ENCODE results near the gene IER5L. TPM values are rescaled to one million over a fixed set of nuclear protein-coding genes. Genes with fewer than 3 reads are reported as not detected.
"Not testable (repeated sequence)": the region's sequence is repeated elsewhere in the genome, so short reads cannot be mapped to it uniquely, and the experiment has no call there.

The IER5L gene
- polyA plus RNA-seq, 1 donor from 2014 or later, result not detected

DNA sequence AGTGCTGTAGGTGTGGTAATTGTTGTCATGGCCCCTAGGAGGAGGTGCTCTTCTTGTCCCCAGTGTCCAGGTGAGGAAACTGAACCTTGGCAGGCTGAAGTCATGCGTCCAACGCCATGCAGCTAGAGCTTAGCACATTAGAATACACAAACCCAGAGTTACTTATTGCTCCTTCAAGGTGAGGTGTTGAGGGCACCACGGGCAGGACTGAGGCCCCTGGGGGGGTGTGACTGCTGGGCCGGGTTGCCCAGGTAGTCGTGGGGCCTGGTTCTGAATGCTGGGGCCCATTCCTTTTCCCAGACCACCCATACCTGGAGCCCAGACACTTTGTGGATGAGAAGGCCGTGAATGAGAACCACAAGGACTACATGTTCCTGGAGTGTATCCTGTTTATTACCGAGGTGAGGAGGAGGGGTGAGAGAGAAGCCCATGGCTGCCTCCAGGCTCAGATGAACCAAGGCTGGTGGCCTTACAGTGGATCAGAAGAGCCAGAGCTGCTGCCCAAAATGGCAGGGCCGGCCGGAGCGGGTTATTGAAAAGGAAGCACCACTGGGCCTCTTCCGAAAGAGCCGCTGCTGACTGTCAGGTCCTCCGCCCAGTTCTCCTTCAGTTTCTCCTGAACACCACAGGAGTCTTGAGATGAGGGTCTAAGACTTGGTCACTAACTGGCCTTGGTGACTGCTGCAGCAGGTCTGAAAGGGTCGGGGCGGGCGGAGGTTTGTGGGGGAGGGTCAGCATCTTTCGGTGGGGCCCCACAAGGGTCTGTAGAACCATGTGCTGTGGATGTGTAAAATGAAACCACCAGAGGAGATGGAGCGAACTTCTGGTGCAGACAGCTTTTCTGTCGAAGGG, 40.5 kb downstream of the IER5L start:
- H3K4me1 Mint-ChIP-seq, result peaks cover 19 to 23% (median 22%) of the 10 kb centered on the region in 3 donors
- H3K9me3 Mint-ChIP-seq, result no peaks in the 10 kb centered on the region
- H3K4me3 Mint-ChIP-seq, result peak overlapping the region in 2 of 4 donors; percentile 45 to 51
- no peaks in the 10 kb centered on the region for H3K36me3 Mint-ChIP-seq
- H3K27ac Mint-ChIP-seq, result peak overlapping the region in 2 of 3 donors; percentile 13 to 38
- no peaks in the 10 kb centered on the region for H3K27me3 Mint-ChIP-seq

DNA sequence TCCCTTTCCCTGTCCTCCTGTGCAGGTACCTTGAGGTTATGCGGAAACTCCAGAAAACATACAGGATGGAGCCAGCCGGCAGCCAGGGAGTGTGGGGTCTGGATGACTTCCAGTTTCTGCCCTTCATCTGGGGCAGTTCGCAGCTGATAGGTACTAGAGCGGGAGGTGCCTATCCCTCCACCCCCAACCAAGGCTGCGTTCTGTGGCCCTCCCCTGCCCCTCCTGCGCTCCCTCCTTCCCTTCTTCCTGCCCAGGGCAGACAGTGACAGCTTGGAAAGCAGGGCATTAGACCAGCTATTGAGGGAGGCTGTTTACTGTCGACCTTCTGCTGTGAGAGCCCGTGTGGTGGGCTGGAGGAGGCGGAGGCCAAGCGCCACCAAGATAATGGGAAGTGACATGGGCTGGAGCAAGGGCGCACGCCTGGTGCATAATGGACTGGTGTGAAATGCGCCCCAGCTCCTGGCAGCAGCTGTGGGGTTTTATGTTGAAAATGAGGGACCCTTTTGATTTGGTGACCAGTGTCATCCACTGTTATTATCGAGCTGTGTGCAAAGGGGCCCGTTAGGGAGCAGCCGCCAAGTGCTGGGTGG, 41.5 kb downstream of the IER5L start:
- no peaks in the 10 kb centered on the region for H3K27me3 Mint-ChIP-seq
- peak overlapping the region in 1 of 3 donors; percentile 53 for H3K27ac Mint-ChIP-seq
- H3K4me3 Mint-ChIP-seq, result no peak overlapping the region
- H3K36me3 Mint-ChIP-seq, result no peaks in the 10 kb centered on the region
- H3K4me1 Mint-ChIP-seq, result peaks cover 15 to 22% (median 21%) of the 10 kb centered on the region in 3 donors
- no peaks in the 10 kb centered on the region for H3K9me3 Mint-ChIP-seq

DNA sequence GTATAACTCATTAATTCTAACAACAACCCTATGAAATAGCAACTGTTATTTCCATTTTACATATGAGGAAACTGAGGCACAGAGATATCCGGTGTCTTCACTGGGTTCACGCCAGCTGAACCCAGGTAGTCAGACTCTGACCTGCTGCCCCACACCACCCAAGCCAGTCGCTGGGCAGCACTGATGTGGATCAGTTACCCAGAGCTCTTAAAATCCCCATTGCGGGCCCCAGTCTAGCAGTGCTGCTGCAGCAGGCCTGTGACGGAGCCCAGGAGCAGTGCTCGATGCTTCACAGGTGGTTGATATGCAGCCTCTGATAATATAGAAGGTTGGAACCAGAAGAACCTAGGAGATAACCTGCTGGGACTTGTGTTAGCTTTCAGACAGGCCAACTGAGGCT, 42.6 kb downstream of the IER5L start:
- no peak overlapping the region for H3K27ac Mint-ChIP-seq
- no peaks in the 10 kb centered on the region for H3K36me3 Mint-ChIP-seq
- no peaks in the 10 kb centered on the region for H3K9me3 Mint-ChIP-seq
- H3K4me3 Mint-ChIP-seq, result no peak overlapping the region
- peaks cover 10 to 14% (median 14%) of the 10 kb centered on the region in 3 donors for H3K4me1 Mint-ChIP-seq
- no peaks in the 10 kb centered on the region for H3K27me3 Mint-ChIP-seq

DNA sequence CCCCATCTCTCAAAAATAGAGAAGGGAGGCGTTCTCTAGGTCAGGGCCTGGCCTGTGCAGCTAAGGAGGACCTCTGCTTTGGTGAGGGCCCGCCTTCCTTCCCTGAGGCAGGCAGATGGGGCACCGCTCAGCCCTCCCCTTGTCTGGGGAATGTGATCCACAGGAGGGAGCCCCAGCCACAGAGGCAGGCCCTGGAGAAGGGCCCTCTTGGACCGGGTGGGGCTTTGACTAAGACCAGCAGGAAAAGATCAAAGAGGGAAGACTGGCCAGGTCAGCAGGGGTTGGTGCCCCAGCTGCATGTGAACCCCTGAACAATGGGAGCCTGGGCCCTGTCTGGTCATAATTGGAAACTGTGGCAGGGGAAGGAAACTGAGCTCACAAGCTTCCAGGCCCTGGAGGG, 45.0 kb downstream of the IER5L start:
- no peaks in the 10 kb centered on the region for H3K27me3 Mint-ChIP-seq
- H3K4me3 Mint-ChIP-seq, result no peak overlapping the region
- H3K27ac Mint-ChIP-seq, result peak overlapping the region in 1 of 3 donors; percentile 11
- no peaks in the 10 kb centered on the region for H3K36me3 Mint-ChIP-seq
- H3K4me1 Mint-ChIP-seq, result peaks cover 0 to 6% (median 4%) of the 10 kb centered on the region in 3 donors
- H3K9me3 Mint-ChIP-seq, result no peaks in the 10 kb centered on the region

DNA sequence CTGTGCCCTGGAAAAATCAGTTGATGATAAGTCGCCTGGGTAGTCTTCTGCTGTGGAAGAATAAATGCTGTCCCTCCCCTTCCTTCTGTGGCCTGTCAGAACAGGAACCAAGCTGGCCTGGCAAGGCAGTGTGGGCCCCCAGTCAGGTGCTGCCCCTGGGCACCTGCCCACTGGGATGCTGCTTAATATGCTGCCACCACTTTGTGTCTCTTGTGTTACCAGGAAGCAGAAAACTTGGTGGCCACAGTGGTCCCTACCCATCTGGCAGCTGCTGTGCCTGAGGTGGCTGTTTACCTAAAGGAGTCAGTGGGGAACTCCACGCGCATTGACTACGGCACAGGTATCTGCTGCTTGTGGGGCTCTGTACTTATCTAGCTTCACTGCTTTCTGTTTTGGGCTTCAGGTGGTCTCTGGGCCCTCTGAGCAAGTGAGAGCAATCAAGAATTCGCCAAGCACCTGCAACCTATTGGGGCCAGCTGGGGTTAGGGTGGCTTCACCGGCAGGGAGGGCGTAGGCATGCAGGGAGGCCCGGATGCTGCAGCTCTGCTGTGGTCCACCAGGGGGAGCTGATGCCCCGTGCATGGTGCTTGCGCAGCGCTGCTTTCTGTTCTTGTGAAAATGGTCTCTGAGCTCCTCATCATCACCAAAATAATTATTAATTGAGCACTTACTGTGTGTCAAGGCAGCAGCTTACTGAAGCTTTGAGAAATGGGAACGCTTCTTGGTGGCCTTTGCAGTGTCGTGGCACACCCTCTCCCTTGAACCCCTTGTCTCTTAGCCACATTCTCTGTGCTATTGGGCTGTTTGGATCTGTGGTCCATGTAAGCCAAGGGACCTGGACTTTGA, 46.5 kb downstream of the IER5L start:
- Mint-ChIP-seq H3K27me3 (no peaks in the 10 kb centered on the region), H3K4me1 (peaks cover 0 to 6% (median 4%) of the 10 kb centered on the region in 3 donors), H3K27ac (peak overlapping the region in 1 of 3 donors; percentile 59), H3K9me3 (no peaks in the 10 kb centered on the region), H3K4me3 (no peak overlapping the region), H3K36me3 (no peaks in the 10 kb centered on the region)

DNA sequence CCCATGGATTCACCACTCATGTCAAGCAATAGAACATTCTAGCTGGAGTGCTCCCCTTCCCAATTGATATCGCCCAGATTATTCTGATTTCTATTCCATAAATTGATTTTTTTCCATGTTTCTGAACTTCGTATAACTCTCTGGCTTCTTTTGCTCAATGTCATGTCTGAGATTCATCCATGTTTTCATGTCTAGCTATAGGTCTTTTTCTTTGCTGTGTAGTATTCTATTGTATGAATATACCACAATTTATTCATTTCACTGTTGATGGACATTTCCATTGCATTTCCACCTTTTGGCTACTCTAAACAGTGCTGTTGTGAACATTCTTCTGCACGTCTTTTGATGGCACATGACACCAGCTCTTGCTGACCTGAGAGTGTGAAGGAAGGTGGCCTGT, 47.3 kb downstream of the IER5L start:
- Mint-ChIP-seq H3K27me3 (no peaks in the 10 kb centered on the region), H3K27ac (no peak overlapping the region), H3K9me3 (no peaks in the 10 kb centered on the region), H3K36me3 (no peaks in the 10 kb centered on the region), H3K4me1 (peaks cover 0 to 6% (median 4%) of the 10 kb centered on the region in 3 donors), H3K4me3 (no peak overlapping the region)

DNA sequence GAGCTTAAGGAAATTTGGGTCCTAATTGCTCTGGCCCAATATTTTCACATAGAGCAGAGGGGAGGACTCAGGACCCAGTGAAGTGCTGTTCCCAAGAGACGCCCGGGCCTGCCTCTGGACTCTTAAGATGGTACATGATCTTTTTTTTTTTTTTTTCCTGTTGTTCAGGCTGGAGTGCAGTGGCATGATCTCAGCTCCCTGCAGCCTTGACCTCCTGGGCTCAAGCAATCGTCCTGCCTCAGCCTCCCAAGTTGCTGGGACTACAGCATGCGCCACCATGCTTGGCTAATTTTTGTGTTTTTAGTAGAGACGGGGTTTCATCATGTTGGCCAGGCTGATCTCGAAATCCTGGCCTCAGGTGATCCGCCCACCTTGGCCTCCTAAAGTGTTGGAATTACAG, 47.8 kb downstream of the IER5L start:
- H3K36me3 Mint-ChIP-seq, H3K27me3 Mint-ChIP-seq, H3K9me3 Mint-ChIP-seq, H3K4me1 Mint-ChIP-seq, H3K27ac Mint-ChIP-seq, H3K4me3 Mint-ChIP-seq: not testable (repeated sequence)

DNA sequence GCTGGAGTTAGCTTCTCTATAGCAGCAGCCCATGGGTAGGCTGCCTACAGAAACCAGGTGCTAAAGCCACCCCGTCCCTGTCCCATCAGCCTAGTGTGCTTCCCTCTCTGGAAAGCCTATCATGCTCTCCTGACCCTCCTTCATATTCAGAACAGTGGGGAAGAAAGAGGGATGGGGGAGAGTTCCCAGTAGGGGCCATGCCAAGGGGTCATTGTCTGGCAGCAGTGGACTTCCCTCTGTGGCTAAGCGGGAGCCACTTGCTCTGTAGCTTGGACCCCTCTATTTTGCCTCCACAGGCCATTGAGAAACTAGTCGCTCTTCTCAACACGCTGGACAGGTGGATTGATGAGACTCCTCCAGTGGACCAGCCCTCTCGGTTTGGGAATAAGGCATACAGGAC, 49.4 kb downstream of the IER5L start:
- Mint-ChIP-seq H3K27me3 (no peaks in the 10 kb centered on the region), H3K9me3 (no peaks in the 10 kb centered on the region), H3K4me3 (no peak overlapping the region), H3K27ac (peak overlapping the region in 1 of 3 donors; percentile 82), H3K4me1 (peaks cover 4 to 6% (median 5%) of the 10 kb centered on the region in 3 donors), H3K36me3 (no peaks in the 10 kb centered on the region)

DNA sequence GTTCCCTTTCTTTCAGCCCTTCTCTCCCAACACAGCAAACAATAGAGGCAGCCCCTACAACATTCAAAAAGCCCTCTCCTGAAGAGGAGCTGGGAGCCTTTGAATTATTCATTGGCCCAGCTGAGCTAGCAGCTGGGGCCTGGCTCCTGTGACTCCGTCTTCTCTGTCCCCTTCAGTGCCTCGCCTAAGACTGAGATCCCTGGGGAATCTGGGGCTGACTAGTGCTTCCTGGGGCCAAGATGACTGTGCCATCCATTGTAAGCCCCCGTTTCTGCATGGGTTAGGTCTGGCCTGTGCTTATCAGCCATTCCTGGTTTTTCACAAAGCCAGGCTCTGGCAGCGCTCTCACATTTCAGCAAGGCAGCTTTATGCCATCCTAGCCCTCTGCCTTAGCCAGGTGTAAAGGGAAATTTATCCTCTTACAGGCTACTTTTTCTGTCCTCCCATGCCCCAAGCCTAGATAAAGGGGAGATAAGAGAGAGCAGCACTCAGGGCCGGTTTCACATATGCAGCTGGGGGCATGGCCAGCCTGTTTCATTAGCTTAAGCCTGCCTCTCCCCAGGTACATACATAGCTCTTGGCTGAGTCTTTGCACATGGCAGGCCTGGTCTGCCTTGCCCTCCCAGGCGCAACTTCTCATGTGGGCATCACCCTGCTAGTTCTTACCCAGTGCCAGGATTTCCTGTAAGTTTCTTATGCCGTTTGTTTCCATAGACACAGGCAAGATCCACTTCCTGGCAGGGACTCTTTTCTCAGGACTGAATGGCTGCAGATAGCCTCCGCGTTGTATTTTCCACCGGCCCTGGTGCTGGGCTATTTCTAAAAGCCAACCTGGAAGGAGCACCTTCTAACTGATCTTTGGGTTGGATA, 51.1 kb downstream of the IER5L start:
- H3K4me1 Mint-ChIP-seq, result peaks cover 4 to 5% (median 5%) of the 10 kb centered on the region in 3 donors
- H3K36me3 Mint-ChIP-seq, result no peaks in the 10 kb centered on the region
- no peak overlapping the region for H3K27ac Mint-ChIP-seq
- no peak overlapping the region for H3K4me3 Mint-ChIP-seq
- H3K9me3 Mint-ChIP-seq, result no peaks in the 10 kb centered on the region
- no peaks in the 10 kb centered on the region for H3K27me3 Mint-ChIP-seq

Other genes starting within 250 kb of the IER5L start
- 8.5 TPM for gene DOLK, start 230.7 kb downstream of the IER5L start, polyA plus RNA-seq
- 21.9 TPM for gene NUP188, start 230.6 kb downstream of the IER5L start, polyA plus RNA-seq
- gene SH3GLB2, start 149.9 kb downstream of the IER5L start, polyA plus RNA-seq, result 27.7 TPM
- 11.4 TPM for gene MIGA2, start 141.6 kb downstream of the IER5L start, polyA plus RNA-seq
- gene DOLPP1, start 97.2 kb downstream of the IER5L start, polyA plus RNA-seq, result 7.4 TPM
- gene CRAT, start 67.5 kb downstream of the IER5L start, polyA plus RNA-seq, result 8.1 TPM
- gene PTPA, start 66.8 kb downstream of the IER5L start, polyA plus RNA-seq, result 12.2 TPM

All from IgD-negative memory B cell (primary cell).